Measurements from ENCODE around the gene S100A2.
"Not testable (repeated sequence)": the region's sequence is repeated elsewhere in the genome, so short reads cannot be mapped to it uniquely, and the experiment has no call there.

S100A2 gene

GRCh38 chr1:153527023-153527682 is 38.5 kb downstream of the S100A2 start:
- no peak for DNase-seq

- peak in 1 of 2 experiments; percentile 35 for DNase-seq
Observed at GRCh38 chr1:153526132-153526543, 39.5 kb downstream of the S100A2 start.

GRCh38 chr1:153525088-153525728 is 40.4 kb downstream of the S100A2 start:
- no peak for DNase-seq

- DNase-seq: not testable (repeated sequence)
Observed at GRCh38 chr1:153522353-153523048, 43.1 kb downstream of the S100A2 start.

- not testable (repeated sequence) for DNase-seq
Observed at GRCh38 chr1:153521808-153522207, 43.8 kb downstream of the S100A2 start.

- no peak for DNase-seq
Observed at GRCh38 chr1:153520818-153521476, 44.7 kb downstream of the S100A2 start.

- DNase-seq: peak in 1 of 2 experiments; percentile 56
Observed at GRCh38 chr1:153520137-153520691, 45.4 kb downstream of the S100A2 start.

GRCh38 chr1:153519242-153519641 is 46.4 kb downstream of the S100A2 start:
- DNase-seq: no peak

- DNase-seq: peak; percentile 46 to 85
Observed at GRCh38 chr1:153515504-153516394, 49.9 kb downstream of the S100A2 start.

GRCh38 chr1:153513666-153514065 is 52.0 kb downstream of the S100A2 start:
- no peak for DNase-seq

- peak in 1 of 2 experiments; percentile 66 for DNase-seq
Observed at GRCh38 chr1:153513023-153513422, 52.6 kb downstream of the S100A2 start.
